HG03457 (cell line): ENCODE data around the gene LHX3.

Experiments used
- ATAC-seq: cut with Tn5 transposase; IDR thresholded peaks from one replicate; pipeline ENCODE4 v1.9.1; 2021; ENCODE audit warnings: moderate number of reproducible peaks; ENCODE audit not compliant: unreplicated experiment

Gene LHX3

DNA sequence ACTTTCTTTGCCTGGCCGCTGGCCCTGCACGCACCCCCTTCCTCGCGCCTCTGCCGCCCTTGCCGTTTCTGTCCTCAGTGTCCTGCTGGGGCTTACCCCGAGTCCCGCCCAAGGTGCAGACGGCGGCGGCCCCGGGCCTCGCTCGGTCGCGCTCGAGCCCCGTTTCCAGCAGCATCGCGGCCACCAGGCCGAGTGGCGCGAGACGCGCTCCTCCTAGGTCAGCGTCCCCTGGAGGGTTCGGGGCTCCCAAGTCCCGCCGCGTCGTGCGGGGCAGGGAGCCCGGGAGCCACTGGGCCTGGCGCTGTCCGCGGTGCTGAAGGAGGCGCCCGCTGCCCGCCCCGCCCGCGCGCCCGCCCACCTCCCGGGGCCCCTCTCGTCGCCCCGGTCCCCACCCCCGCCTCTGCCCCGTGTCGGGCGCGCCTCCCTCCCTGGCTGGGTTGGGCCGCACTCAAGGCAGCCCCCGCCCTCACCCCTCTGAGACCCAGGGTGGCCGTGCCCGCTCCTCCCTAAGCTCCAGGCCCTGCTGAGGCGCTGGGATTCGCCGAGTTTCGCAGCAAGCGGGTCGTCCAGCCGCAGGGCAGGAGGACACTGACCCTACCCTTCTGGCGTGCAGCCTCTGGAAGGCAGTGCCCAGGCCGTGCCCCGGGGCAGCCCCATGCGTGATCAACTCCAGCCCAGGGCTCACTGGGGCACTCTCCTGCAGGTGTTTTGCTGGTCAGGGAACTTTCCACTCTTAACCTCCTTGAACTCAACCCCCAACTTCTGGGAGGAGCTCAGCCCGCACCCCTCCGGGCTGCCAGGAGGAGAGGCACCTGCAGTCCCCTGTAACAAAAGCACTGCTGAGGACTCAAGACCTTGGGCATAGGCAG lies at the start of gene LHX3:
TSS of gene LHX3 (minus strand) at position 291 of the 869 bp plus-strand sequence. CDS start at position 175, 116 bp downstream.
- no peak for ATAC-seq

DNA sequence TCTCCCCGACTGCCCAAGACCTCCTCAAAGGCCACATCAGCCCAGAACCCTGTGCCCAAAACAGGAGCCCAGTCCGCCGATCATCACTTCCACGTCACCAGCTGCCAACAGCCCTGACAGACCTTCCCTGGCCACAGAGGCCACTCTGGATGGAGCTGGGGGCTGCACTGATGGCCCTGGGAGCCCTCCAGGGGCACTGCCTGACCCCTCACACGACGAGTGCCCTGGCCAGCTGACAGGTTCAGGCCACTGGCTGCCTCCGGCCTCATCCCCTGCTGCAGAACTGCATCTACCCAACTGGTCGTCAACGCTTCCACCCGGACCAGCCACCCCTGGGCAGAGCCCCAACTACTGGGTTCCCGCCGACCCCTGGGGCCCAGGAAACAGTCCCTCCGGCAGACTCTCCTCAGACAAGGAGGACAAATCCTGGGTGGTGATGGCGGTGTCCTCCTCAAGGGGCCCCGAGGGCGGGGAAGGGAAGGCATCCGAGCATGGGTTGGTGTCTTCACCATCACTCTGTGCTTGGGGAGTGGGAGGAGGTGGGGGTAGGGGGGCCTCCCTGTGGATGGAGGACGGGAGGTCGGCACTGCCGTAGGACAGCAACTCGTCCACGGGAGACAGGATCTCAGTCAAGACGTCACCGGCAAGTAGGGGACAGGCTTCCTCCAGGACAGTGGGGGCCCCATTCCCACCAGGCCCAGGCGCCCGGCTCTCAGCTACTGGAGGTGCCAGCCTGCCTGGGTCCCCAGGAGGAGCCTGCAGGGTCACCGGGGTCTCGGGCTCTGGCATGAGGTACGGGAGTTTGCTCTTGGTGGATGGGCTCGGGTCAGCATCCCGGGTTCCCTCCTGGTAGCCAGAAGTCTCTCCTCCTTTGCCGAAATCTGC lies 48.6 kb upstream of the LHX3 start:
- no peak for ATAC-seq

DNA sequence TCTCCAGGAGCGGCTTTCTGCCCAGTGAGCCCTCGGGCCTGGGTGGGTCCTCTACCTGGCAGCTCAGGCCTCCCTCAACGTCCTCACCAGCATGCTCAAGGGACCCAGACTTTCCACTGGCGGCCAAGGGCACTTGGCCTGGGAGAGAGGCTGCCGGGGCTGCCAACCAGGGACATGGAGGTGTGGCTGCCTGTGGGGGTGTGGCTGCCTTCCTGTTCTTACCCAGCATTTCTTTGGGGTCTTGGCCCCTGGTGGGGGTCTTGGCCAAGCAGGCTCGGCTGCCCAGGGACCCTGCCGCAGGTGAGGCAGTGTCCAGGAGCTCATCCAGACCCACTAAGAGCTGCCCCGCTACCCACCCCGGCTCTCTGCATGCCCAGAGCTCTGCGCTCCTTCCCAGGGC lies 47.9 kb upstream of the LHX3 start:
- no peak for ATAC-seq

DNA sequence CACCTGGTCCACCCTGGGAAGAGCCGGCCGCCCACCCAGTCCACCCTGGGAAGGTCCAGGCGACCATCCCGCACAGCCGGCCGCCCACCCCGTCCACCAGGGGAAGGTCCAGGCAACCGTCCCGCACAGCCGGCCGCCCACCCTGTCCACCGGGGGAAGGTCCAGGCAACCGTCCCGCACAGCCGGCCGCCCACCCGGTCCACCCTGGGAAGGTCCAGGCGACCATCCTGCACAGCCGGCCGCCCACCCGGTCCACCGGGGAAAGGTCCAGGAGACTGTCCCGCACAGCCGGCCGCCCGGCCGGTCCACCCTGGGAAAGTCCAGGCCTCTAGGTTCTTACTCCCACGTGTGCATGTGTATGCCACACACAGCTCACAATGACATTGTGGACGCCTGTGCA lies 47.4 kb upstream of the LHX3 start:
- no peak for ATAC-seq

DNA sequence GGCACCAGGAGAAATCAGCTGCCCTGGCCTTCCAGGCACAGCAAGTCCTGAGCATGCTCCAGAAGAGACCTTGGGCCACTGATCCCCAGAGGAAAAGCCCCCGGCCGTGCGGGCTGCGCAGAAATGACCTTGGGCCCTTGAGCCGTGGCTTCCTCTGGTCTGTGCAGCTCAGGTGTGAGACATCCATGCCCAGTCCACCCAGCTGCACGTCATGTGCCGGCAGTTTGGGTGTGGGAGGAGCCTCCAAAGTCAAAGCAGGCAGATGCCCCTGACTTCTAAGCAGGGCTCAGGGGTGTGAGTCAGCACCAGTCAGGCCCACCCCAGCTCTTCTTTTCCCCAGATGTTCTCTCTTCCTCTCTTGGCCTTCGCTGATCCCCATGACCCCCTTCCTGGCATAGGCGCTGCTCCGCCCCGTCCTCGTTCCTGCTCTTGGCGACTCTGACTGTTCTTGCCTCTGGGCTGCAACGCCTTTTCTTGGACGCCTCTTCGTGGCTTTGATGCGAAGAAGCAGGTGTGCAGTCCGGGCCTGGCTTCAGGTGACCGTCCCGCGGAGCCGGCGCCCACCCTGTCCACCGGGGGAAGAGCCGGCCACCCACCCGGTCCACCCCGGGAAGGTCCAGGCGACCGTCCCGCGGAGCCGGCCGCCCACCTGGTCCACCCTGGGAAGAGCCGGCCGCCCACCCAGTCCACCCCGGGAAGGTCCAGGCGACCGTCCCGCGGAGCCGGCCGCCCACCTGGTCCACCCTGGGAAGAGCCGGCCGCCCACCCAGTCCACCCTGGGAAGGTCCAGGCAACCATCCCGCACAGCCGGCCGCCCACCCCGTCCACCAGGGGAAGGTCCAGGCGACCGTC lies 46.6 kb upstream of the LHX3 start:
- no peak for ATAC-seq

DNA sequence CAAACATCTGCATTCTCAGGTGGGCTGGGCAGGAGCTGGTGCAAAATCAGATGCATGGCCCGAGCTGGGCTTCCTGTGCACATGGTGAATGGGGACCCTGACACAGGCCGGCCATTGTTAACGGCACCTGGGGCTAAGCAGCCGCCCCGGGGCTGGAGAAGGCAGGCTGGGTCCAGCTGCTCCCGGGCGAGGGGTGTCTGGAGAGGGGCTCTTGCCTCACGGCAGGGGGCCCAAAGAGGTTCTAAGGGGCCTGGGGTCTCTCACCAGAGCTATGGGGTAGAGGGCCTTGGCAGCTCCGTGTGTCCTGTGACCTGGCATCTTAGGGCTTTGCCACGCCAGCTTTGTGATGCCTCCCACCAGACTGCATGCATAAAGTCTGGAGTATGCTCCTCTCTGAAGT lies 45.7 kb upstream of the LHX3 start:
- no peak for ATAC-seq

DNA sequence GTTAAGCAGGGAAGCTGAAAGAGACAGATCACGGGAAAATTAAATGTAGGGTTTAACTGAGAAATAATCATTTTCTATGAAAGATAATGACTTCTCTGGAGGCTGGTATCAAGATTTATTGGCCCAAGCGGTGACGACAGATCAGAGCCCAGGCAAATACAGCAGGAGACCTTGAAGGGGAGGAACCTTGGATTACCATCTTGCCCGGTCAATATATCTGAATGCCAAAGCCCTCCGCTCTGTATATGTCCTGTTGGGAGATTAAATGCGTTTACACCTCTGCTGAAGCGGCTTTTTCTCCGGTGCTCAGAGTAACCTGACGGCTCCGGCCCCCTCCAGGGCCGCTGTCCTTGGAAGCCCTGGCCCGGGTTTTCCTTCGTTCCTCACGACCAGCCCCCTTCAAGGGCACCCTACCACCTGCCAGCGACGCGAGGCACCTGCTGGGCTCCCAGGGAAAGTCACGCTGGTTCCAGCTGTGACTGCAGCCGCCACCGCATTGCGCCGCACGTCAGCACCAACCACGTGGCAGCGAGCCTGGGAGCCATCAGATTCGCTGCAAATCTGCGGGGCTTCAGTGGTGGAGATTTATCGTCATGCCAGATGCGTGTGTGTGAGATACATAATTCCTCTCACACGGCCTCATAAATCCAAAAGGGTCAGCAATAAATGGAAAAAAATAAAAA lies 45.1 kb upstream of the LHX3 start:
- no peak for ATAC-seq

DNA sequence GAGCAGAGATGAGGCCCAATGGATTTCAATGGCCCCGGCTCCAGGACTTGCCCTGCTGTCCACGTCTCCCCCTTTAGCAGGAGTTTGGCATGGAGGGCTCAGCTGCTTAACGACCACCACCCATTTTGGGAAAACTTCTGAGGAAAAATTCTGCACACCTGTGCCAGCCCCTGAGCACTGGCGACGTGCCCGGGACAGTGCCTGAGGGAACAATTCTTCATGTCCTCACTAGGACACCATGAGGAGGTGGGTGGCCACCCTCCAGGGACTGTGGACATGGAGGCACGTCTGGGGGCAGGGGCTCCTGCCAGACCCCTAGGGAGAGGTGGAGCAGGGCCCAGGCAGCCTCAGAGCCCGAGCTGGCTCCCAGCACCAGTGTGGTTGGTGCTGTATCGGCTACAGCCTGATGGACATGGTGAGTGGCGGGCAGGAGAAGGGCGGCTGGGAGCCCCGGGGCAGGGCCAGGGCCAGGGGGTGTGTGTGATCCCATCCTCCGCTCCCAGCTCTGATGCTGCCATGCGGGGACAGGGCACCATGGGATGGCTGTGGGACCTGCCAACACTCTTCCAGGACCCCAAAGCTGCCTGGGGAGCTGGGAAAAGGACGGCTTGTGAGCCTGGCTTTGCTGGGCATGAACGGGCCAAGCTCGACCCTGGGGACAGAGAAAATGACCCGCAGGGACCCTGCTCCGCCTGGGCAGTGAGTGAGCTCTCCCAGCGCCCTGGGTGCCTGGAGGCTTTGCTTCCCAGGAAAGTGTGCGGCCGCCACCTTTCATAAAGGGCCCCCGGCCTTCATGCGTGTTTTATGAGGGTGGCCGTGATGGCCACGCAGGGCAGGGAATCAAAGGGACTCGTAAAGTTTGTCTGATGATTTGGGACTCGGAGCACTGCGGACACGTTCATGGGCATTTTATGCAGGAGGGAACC lies 44.3 kb upstream of the LHX3 start:
- no peak for ATAC-seq

DNA sequence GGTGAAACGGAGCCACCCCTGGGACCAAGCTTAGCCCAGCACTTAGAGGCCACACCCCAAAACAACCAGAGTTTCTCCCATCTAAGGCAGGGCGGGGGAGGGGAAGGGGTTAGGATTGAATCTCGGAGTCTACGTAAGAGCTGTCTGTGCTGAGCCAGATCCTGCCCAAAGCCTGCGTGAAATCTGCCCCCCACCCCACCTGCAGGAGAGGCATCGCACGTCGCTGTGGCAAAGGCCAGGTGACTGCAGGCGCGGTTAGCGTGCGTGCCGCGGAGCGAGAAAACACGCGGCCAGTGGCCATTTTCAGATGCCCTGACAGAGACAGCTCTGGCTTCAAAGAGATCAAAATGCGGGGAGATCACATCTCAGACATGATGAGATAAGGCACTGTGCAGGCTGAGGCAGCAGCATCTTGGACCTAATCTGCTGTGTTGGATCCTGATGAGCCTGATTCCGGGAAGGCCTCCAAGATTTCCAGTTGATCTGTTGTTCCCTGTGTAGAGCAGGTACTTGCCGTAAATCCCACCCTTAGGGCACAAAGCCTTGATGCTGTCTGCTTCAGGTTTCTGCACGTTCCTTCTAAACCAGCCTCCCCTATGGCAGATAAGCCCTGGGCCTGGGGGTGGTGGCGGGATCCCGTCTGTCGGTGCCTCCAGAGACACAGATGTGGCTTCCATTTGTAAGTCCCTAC lies 43.2 kb upstream of the LHX3 start:
- no peak for ATAC-seq

DNA sequence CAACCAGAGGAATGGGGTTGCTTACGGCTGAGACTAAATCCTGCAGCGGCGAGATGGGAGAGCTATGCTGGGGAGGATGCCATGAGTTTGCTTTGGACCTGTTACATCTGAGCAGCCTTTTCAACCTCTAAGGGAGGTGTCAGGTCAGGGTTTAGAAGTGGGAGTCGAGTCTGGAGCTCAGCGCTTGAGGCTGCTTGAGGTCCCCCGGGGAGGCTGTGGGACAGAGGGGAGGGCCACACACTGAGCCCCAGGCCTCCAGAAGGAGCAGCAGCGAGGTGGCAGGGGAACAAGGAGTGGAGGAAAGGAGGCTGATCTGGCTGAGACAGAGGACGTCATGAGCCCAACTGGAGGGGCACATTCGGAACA lies 42.6 kb upstream of the LHX3 start:
- ATAC-seq = no peak

DNA sequence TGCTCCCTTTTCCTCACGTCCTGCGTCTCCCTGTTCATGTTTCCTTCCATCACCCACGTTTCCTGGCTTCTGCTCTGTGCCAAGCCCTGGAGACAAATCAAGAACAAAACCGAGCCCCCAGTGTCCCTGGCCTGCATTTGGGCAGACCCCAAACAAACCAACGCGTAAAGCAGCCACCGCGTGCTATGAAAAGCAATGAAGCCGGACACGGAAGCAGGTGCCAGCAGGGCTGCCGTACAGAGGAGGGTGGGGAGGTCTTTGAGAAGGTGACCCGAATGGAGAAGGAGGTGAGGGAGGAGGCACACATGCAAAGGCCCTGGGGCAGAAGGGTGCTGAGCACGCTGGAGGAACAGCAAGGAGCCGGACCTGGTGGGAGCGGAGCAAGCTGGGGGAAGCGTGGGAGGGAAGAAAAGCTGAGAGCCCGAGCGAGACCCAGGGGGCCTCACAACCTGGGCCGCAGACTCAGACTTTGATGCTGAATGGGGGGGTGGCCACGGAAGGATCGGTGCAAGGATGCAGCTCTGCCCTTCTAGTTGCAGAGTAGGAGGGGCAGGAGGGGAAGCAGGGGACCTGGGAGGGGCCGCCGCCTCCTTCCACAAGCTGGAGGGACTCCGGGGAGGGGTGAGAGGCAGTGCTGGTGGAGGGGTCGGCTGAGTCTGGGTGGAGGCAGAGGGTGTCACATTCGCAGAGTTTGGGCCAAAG lies 42.1 kb upstream of the LHX3 start:
- no peak for ATAC-seq

DNA sequence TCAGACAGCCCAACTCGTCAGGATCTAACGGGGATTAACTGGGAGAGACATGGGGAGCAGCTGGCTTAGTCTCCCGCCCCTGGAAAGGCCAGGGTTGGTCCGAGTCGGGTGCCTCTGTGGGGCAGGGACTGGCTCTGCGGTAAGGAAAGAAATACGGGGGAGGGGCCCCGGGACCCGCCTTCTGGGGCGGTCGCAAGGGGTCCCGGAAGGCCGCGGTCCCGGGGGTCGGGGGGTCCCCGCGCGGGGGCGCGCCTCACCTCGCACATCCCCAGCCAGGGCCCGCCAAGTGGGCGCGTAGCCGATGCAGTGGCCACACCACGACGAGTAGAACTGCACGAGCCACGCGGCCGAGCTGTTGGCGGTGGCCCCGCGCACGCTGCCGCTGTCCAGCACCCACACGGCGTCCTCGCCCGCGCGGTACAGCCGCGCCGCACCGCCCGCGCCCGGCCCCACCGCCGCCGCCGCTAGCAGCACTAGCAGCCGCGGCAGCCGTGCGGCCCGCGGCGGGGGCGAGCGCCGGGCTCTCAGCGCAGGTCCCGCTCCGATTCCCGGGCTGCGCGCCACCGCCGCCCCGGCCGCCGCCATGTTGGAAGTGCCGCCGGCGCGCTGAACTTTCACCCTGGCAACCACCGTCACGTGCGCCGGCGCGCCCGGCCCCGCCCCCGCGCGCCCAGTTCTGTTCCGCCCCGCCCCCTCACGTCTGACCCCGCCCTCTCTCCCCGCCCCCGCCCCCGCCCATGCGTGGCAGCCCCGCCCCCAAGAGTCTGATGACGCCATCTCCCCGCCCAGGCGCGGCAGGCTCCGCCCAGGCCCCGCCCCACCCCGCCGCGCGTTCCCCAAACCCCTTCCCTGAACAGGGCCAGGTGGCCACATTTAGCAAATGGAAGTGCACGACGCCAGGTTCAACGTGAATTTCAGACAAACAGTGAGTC lies 40.6 kb upstream of the LHX3 start, which contains the start of gene QSOX2:
TSS of gene QSOX2 (minus strand) at position 594 of the 932 bp plus-strand sequence. CDS start at position 585, 9 bp downstream.
- no peak for ATAC-seq

DNA sequence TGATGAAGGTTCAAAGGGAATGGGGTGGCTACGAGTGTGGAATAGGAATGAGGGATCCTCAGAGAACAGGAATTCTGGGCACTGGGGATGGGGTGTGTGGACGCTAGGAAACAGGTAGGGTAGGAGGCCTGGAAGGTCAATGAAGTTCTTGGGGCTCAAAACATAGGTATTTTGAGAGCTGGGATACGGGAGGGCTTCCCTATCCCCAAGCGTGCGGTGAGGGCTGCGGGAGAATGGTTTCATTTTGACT lies 40.0 kb upstream of the LHX3 start:
- no peak for ATAC-seq

DNA sequence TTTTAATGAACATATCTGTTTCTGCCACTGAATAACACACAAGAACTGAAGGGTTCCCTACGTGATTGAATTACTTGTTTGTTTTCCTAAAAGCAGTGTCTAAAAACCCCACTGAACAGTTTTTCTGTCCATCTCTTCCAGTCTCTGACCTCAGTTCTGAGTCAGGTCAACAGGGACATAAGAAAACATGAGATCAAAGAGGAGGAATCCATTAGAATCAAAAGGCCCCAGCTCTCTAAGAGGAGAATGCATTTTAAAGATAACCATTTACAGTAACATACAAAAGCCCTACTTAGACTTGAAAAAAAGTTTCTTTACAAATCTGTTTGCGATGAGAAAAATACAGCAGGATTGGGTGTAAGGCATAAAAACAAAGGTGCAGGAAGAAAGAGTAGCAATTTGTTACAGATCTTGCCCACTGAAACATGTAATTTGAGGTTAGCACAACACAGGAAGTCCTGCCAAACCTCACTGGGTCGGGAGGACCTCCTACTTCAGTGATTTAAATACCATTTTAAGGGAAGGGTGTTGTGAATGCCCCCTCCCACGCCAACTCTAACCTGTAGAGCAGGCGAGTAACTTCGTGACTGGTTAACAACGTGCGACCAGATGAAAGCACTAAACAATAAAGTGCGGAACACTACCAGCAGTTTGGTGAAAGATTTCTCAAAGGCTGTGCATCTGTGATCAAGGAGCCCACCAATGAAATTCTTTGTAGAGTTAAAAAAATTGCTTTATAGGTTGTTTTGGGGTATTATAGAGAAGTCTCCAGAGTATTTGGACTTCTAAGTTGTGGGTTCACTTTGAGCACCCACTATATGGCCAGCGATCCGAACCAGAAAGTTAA lies 39.4 kb upstream of the LHX3 start:
- ATAC-seq = no peak

DNA sequence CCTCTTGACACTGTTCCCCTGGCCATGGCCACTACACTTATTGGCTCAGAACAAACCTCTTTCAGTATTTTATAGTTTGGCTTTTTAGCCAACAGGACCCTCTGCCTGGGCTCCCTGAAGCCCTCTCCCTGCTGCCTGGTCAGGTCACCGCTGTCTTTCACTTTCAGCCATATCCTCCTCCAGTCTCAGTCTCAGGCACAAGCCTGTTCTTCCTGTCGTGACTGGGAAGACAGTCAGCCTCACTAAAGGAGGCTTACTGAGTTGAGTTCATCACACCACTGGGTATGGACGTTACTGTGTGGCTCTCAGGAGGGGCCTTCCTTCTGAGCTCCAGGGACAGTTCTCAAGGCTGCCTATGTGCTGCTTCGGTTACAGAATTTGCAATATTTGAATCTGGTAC lies 38.7 kb upstream of the LHX3 start:
- no peak for ATAC-seq

DNA sequence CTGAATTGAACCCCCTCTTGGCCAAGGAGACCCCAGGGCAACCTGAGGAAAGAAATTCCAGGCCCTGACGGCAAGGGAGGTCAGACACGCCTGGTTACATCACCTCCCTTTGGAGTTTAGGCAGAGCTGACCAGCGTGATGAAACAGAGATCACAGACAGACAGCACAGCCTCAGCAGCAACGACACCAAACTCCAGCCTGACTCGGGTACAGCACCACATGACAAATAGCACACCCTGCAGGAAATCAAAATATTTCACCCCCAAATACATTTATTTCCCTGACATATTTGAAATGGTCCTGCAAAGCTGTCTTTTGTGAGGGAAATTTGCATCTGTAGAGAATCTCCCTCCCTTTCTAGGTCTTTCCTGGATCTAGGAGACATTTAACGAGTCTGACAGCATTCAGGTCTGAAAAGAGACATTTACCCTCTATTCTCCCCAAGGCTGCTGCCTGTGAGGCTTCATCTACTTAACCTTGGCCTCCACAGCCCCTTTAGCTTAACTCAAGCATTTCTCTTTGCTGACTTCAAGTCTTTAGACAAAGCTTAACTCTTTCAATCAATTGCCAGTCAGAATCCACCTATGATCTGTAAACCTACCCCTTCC lies 38.1 kb upstream of the LHX3 start:
- ATAC-seq = no peak
